A549 (cell line): Measurements from ENCODE around the gene CACNA1F. TPM values are rescaled to one million over a fixed set of nuclear protein-coding genes. Genes with fewer than 3 reads are reported as not detected.

Source experiments
- ATAC-seq, 2 experiments: fragments of 200-7000 bp in 1 of 2; fragments of >200 bp in 1 of 2; cut with Nextera tagmentation in 1 of 2; cut with Tn5 transposase in 1 of 2; 3 replicates each; pipeline versions ENCODE4 v1.8.0 to v1.9.1; 2018 to 2020; ENCODE audit warnings: mild to moderate bottlenecking in 1 of 2, moderate library complexity in 1 of 2
- CTCF ChIA-PET: fragments of 300-600 bp; sonication (Branson Sonifier 250); formaldehyde crosslinking; extraction: SDS; loops from one replicate; lab custom pipeline; 2021; ENCODE audit warnings: antibody characterized with exemption, inconsistent platforms; lab: Yijun Ruan, JAX
- POLR2A ChIA-PET: fragments of 350-600 bp; formaldehyde crosslinking; extraction: SDS; loops from one replicate; lab custom pipeline; 2021; ENCODE audit warnings: antibody characterized with exemption, inconsistent platforms; lab: Yijun Ruan, JAX
- DNase-seq, 2 experiments: peaks; one replicate each; pipeline versions ENCODE4 v3.0.0 to v3.0.0-alpha.2; 2011 to 2016; ENCODE audit warnings: low read depth in 1 of 2, low spot score in 1 of 2
- FAIRE-seq: peaks from 2 replicates; lab custom pipeline; 2011; peaks lifted over from hg19 to GRCh38; lab: Jason Lieb, UNC
- H3K27ac ChIP-seq, 2 experiments: fragments of >200 bp; sonication (Bioruptor Twin); formaldehyde crosslinking; 3 replicates each; pipeline ENCODE4 v1.5.1; 2016 to 2017
- H3K4me1 ChIP-seq: fragments of >200 bp; sonication (Bioruptor Twin); formaldehyde crosslinking; 3 replicates; pipeline ENCODE4 v1.6.1; 2016
- H3K4me2 ChIP-seq: fragments of >200 bp; sonication (Bioruptor Twin); formaldehyde crosslinking; 3 replicates; pipeline ENCODE4 v1.6.1; 2016
- H3K4me3 ChIP-seq: fragments of >200 bp; sonication (Bioruptor Twin); formaldehyde crosslinking; 3 replicates; pipeline ENCODE4 v1.5.1; 2016
- H3K9me3 ChIP-seq: fragments of >200 bp; sonication (Bioruptor Twin); formaldehyde crosslinking; 3 replicates; pipeline ENCODE4 v1.6.1; 2016
- CBX8 ChIP-seq: fragments of 200-600 bp; sonication (generic); IDR thresholded peaks from 2 replicates; pipeline ENCODE4 v1.6.1; 2016
- CEBPB ChIP-seq, 2 experiments: fragments of >200 bp in 1 of 2; sonication (Bioruptor Twin) in 1 of 2; formaldehyde crosslinking in 1 of 2; IDR thresholded peaks; 2 replicates each; pipeline ENCODE4 v1.6.1; 2012 to 2016
- CHD4 ChIP-seq: fragments of 200-600 bp; sonication (generic); IDR thresholded peaks from 2 replicates; pipeline ENCODE4 v1.6.1; 2016; ENCODE audit warnings: antibody characterized with exemption, mild to moderate bottlenecking, borderline replicate concordance
- E2F6 ChIP-seq: IDR thresholded peaks from 2 replicates; pipeline ENCODE4 v1.6.1; 2012; ENCODE audit warnings: low read depth, borderline replicate concordance
- ELK1 ChIP-seq: fragments of 150-350 bp; IDR thresholded peaks from 2 replicates; pipeline ENCODE4 v1.6.1; 2014; ENCODE audit warnings: low read depth, mild to moderate bottlenecking, low read length
- EP300 ChIP-seq, 2 experiments: fragments of >200 bp; sonication (Bioruptor Twin); formaldehyde crosslinking; IDR thresholded peaks; 2 replicates in 1 of 2; 3 replicates in 1 of 2; pipeline ENCODE4 v1.6.1; 2016 to 2017
- ESRRA ChIP-seq: fragments of 150-350 bp; IDR thresholded peaks from 2 replicates; pipeline ENCODE4 v1.6.1; 2014; ENCODE audit warnings: mild to moderate bottlenecking, low read length, borderline replicate concordance
- FOSL2 ChIP-seq, 2 experiments: fragments of 450-650 bp in 1 of 2; fragments of >200 bp in 1 of 2; sonication (Bioruptor Twin) in 1 of 2; formaldehyde crosslinking; IDR thresholded peaks; 2 replicates each; pipeline versions ENCODE4 v1.5.0 to v1.6.1; 2016 to 2020; ENCODE audit warnings: mild to moderate bottlenecking in 1 of 2, moderate library complexity in 1 of 2
- GATA3 ChIP-seq: IDR thresholded peaks from 2 replicates; pipeline ENCODE4 v1.6.1; 2012; ENCODE audit warnings: borderline replicate concordance
- HDAC2 ChIP-seq: fragments of 200-600 bp; sonication (generic); IDR thresholded peaks from 2 replicates; pipeline ENCODE4 v1.6.1; 2016
- HES2 ChIP-seq: fragments of >200 bp; sonication (Bioruptor Twin); formaldehyde crosslinking; IDR thresholded peaks from 2 replicates; pipeline ENCODE4 v1.6.1; 2016
- HMGXB4 ChIP-seq: fragments of 250-450 bp; sonication (Bioruptor Pico); IDR thresholded peaks from 2 replicates; pipeline ENCODE4 v1.5.0; 2021; ENCODE audit warnings: mild to moderate bottlenecking, moderate library complexity, borderline replicate concordance
- HOXA7 ChIP-seq: fragments of 250-450 bp; sonication (Bioruptor Pico); IDR thresholded peaks from 2 replicates; pipeline ENCODE4 v1.5.0; 2020; ENCODE audit warnings: mild to moderate bottlenecking, moderate library complexity
- HOXB13 ChIP-seq: fragments of 250-450 bp; sonication (Bioruptor Pico); IDR thresholded peaks from 2 replicates; pipeline ENCODE4 v1.5.0; 2020; ENCODE audit warnings: low read depth, mild to moderate bottlenecking, moderate library complexity
- JUNB ChIP-seq: fragments of >200 bp; sonication (Bioruptor Twin); formaldehyde crosslinking; IDR thresholded peaks from 2 replicates; pipeline ENCODE4 v1.6.1; 2016
- KDM5A ChIP-seq: fragments of 200-600 bp; sonication (generic); IDR thresholded peaks from 2 replicates; pipeline ENCODE4 v1.6.1; 2016; ENCODE audit warnings: antibody characterized with exemption, mild to moderate bottlenecking
- MAFK ChIP-seq: fragments of 450-650 bp; IDR thresholded peaks from 2 replicates; pipeline ENCODE4 v1.6.1; 2014; ENCODE audit not compliant: partially characterized antibody
- NPAS2 ChIP-seq: fragments of 250-450 bp; sonication (Bioruptor Pico); IDR thresholded peaks from 2 replicates; pipeline ENCODE4 v1.8.0; 2022; ENCODE audit warnings: mild to moderate bottlenecking, moderate library complexity, borderline replicate concordance
- POLR2A ChIP-seq: IDR thresholded peaks from 2 replicates; pipeline ENCODE4 v1.6.1; 2012; ENCODE audit warnings: mild to moderate bottlenecking, low read length
- POLR2AphosphoS2 ChIP-seq: conservative IDR thresholded peaks from 2 replicates; pipeline ENCODE4 v1.6.1; 2012; ENCODE audit warnings: low read length, improper control_type of control experiment, inconsistent platforms
- RAD21 ChIP-seq, 2 experiments: fragments of >200 bp in 1 of 2; sonication (Bioruptor Twin) in 1 of 2; formaldehyde crosslinking in 1 of 2; IDR thresholded peaks in 1 of 2; conservative IDR thresholded peaks in 1 of 2; 2 replicates in 1 of 2; 3 replicates in 1 of 2; pipeline ENCODE4 v1.6.1; 2012 to 2018; ENCODE audit warnings: inconsistent platforms in 1 of 2
- SREBF2 ChIP-seq: fragments of 450-650 bp; IDR thresholded peaks from 2 replicates; pipeline ENCODE4 v1.6.1; 2014; ENCODE audit warnings: mild to moderate bottlenecking, moderate library complexity
- TFCP2L1 ChIP-seq: fragments of 250-450 bp; sonication (Bioruptor Pico); IDR thresholded peaks from 2 replicates; pipeline ENCODE4 v1.5.0; 2021; ENCODE audit warnings: mild to moderate bottlenecking
- USF2 ChIP-seq: fragments of 450-650 bp; IDR thresholded peaks from 2 replicates; pipeline ENCODE4 v1.6.1; 2014; ENCODE audit warnings: antibody characterized with exemption
- ZC3H11A ChIP-seq: fragments of 450-650 bp; IDR thresholded peaks from 2 replicates; pipeline ENCODE4 v1.6.1; 2014; ENCODE audit warnings: antibody characterized with exemption, mild to moderate bottlenecking
- WGBS: methylation state at CpG from one replicate; pipeline ENCODE4 v1.1.6; 2017; ENCODE audit errors: missing lambda C conversion rate; 5-methylcytosine and 5-hydroxymethylcytosine counted together
- polyA plus RNA-seq, 4 experiments: library from polyadenylated mRNA; depleted of rRNA in 3 of 4; stranded (reverse); fragments of >200 nt; fragmentation: RNase III in 1 of 4; extraction: RNeasy Plus Mini Kit Qiagen cat#74134 plus additional on column Dnase treatment in 1 of 4; gene quantifications; 2 replicates in 3 of 4; 3 replicates in 1 of 4; pipeline ENCODE4 v1.2.3, GENCODE V29; 2011 to 2017

Gene CACNA1F
- polyA plus RNA-seq, 2 of the 4 experiments (the other 2 are of a cell fraction): not detected

- FAIRE-seq: no peak
- Histone ChIP-seq H3K4me1 (peaks cover 30% of the 10 kb centered on the region), H3K4me3 (no peak overlapping the region), H3K9me3 (no peaks in the 10 kb centered on the region), H3K4me2 (no peak overlapping the region; the same call in 2 of the 3 replicates), H3K27ac (peak overlapping the region in 1 of 2 experiments; percentile 95; a peak in 1 of 6 replicates)
- TF ChIP-seq ESRRA: no peak
- no peak for TF ChIP-seq HOXA7 (CRISPR knock-in tag)
- TF ChIP-seq HDAC2: no peak
- no peak for TF ChIP-seq JUNB
- TF ChIP-seq SREBF2: no peak
- ChIA-PET CTCF (interaction anchor here (1.4 kb wide), 1 partner anchor 33 kb away, joined by 5 read pairs; no protein-coding TSS in a partner anchor), POLR2A (no interaction called here)
- no peak for DNase-seq
- WGBS: 73% methylated on average over 8 of the region's 8 CpGs
- no peak for ATAC-seq
Measured at GRCh38 chrX:49188468-49189076, 44.6 kb downstream of the CACNA1F start.

GRCh38 chrX:49187526-49187925 lies 45.6 kb downstream of the CACNA1F start:
- FAIRE-seq (no peak), DNase-seq (no peak), ATAC-seq (no peak)
- CTCF ChIA-PET: interaction anchor here (1.0 to 1.4 kb wide), 4 partner anchors 32 to 651 kb away, joined by 3 to 5 read pairs (median 4); partner anchors contain the start of gene GPKOW
- TF ChIP-seq KDM5A: no peak
- TF ChIP-seq MAFK: no peak
- no peak for TF ChIP-seq EP300 (IDR thresholded peaks at IDR 0.05)
- TF ChIP-seq FOSL2 (IDR thresholded peaks at IDR 0.05): no peak
- no peak for TF ChIP-seq FOSL2 (CRISPR knock-in tag; IDR thresholded peaks at IDR 0.05)
- TF ChIP-seq HES2: no peak
- TF ChIP-seq E2F6: no peak
- TF ChIP-seq RAD21 (conservative IDR thresholded peaks at IDR 0.05 in 1 of 2, IDR thresholded peaks at IDR 0.05 in 1 of 2): no peak
- no peak for TF ChIP-seq GATA3
- 91% methylated on average over 7 of the region's 10 CpGs for WGBS
- Histone ChIP-seq H3K4me1 (peaks cover 31% of the 10 kb centered on the region), H3K4me3 (no peak overlapping the region), H3K4me2 (no peak overlapping the region), H3K27ac (no peak overlapping the region), H3K9me3 (no peaks in the 10 kb centered on the region)
- POLR2A ChIA-PET: no interaction called here

- FAIRE-seq (no peak), DNase-seq (no peak)
- no peaks in the 10 kb centered on the region for H3K9me3 ChIP-seq
- 91% methylated on average over 8 of the region's 15 CpGs for WGBS
- ChIA-PET CTCF (interaction anchor here (0.6 to 1.4 kb wide), 5 partner anchors 31 to 652 kb away, joined by 3 to 5 read pairs (median 4); partner anchors contain the start of gene GPKOW), POLR2A (no interaction called here)
- peak overlapping the region; percentile 84 to 100; a peak in 4 of 6 replicates for H3K27ac ChIP-seq
- H3K4me2 ChIP-seq: peak overlapping the region; percentile 99
- H3K4me1 ChIP-seq: peaks cover 31% of the 10 kb centered on the region
- TF ChIP-seq USF2 (no peak), NPAS2 (CRISPR knock-in tag) (no peak), HOXB13 (CRISPR knock-in tag) (no peak), CBX8 (no peak), POLR2AphosphoS2 (no peak), TFCP2L1 (CRISPR knock-in tag) (no peak), ELK1 (no peak), E2F6 (no peak), JUNB (no peak), EP300 (IDR thresholded peaks at IDR 0.05) (no peak), CEBPB (IDR thresholded peaks at IDR 0.05) (no peak), HMGXB4 (no peak), POLR2A (no peak), CHD4 (no peak), HES2 (no peak), HOXA7 (CRISPR knock-in tag) (no peak), GATA3 (no peak), KDM5A (no peak), ZC3H11A (no peak)
- TF ChIP-seq, all 56 proteins: peak for 0
- no peak for ATAC-seq
- H3K4me3 ChIP-seq: no peak overlapping the region
Measured at GRCh38 chrX:49187028-49187394, 46.1 kb downstream of the CACNA1F start.
